Stimulated activated CD8-positive, alpha-beta memory T cell treated with anti-CD3 and anti-CD28 coated beads, Interleukin-7, amount 100 ng/mL, for 24 hours (primary cell): Measurements from ENCODE around the gene DIPK1A.
"Not testable (repeated sequence)": the region's sequence is repeated elsewhere in the genome, so short reads cannot be mapped to it uniquely, and the experiment has no call there.

Experiments
- DNase-seq: peaks from one replicate; pipeline ENCODE4 v3.0.0-alpha.2; 2020; ENCODE audit warnings: low read depth

DIPK1A gene

DNA sequence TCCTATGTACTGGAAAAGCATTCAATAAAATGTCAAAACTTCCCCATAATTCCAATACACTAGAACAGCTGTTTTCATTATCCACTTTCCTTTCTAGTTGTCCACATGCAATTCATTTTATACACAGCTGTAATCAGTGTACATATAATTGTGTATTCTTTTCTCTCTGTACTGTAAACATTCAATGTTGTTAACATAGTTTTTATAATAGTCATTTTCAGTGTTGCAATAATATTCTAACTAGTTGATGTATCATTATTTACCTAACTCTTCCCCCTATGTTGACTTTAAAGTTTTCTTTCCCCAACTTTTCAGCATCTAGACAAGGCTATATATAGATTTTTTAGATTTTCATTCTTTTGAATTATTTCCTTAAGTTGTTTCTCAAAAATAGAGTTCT lies 44.4 kb downstream of the DIPK1A start:
- DNase-seq: no peak

DNA sequence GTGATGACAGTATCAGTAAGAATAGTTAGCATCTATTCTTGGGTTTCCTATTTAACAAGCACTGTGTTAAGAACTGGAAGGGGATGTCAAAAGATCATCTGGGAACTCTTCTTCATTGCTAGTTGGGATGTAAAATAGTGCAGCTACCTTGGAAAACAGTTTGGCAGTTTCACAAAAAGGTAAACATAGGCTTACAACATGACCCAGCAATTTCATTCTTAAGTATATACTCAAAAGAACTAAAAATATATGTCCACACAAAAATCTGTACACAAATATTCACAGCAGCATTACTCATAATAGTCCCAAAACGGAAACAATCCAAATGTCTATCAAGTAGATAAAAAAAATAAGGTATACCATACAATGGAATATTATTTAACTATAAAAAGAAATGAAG lies 45.7 kb downstream of the DIPK1A start:
- DNase-seq: no peak

DNA sequence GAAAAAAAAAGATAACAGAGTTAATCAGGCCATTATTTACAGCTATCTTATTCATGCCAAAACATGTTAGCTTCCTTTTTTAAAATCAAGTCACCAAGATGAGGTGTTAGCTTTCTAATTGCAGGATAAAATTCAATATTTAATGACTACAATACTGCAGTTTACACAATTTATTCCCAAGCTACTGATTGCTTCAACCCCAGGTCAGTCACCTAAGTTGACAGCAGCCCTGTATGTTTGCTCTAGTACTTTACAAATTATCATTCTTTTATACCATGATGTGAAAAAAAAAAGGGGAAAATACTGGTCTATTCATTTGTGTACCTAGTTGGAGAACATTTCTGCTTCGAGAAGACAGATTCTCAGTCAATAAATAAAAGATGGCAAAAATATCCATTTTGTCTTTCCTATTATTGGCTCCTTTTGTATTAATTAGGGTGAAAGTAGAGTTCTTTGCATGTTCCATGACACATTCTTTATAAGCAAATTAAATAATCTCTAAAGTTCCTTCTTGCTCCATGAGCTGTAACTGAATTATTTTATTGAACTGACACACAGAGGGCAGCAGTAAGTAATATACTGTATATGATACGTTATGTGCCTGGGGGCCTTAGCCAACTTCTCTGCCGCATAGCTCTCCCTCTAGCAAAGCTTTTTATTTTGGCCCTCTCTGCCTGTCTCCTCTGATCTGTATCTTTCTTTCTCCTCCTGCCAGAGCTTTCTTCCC lies 48.0 kb downstream of the DIPK1A start:
- no peak for DNase-seq

GRCh38 chr1:92910081-92910480 lies 51.2 kb downstream of the DIPK1A start:
- DNase-seq: no peak

GRCh38 chr1:92909321-92909720 lies 51.9 kb downstream of the DIPK1A start:
- DNase-seq: no peak

DNA sequence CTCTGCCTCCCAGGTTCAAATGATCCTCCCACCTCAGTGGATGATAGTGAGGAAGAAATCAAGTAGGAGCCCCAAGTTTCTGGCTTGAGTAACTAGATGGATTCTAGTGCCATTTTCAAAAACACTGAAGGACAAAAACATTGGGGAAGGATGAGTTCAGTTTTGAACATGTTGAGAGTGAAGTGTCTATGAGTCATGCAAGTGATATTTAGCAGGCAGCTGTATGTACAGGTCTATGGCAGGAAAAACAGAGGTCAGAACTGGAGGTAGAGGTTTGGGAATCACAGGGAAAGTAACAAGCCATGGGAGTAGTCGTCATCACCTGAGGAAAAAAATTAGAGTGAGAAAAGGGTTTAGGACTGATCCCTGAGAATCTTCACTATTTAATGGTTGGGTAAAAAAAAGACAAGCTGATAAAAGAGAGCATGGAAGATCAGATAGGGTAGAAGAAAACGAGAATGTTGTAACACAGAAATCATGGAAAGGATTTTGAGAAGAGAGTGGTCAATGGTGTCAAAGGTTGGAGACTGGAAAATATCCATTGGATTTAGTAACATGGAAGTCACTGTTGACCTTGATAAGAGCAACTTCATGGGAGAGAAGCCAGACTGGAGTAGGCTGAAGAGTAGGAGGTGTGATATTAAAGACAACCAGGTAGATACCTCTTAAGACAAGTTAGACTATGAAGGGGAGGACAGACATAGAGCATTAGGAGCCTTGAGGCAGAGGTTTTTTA lies 53.1 kb downstream of the DIPK1A start:
- no peak for DNase-seq

GRCh38 chr1:92903765-92904164 lies 57.5 kb downstream of the DIPK1A start:
- no peak for DNase-seq

GRCh38 chr1:92902406-92902744 lies 58.9 kb downstream of the DIPK1A start:
- DNase-seq: no peak

DNA sequence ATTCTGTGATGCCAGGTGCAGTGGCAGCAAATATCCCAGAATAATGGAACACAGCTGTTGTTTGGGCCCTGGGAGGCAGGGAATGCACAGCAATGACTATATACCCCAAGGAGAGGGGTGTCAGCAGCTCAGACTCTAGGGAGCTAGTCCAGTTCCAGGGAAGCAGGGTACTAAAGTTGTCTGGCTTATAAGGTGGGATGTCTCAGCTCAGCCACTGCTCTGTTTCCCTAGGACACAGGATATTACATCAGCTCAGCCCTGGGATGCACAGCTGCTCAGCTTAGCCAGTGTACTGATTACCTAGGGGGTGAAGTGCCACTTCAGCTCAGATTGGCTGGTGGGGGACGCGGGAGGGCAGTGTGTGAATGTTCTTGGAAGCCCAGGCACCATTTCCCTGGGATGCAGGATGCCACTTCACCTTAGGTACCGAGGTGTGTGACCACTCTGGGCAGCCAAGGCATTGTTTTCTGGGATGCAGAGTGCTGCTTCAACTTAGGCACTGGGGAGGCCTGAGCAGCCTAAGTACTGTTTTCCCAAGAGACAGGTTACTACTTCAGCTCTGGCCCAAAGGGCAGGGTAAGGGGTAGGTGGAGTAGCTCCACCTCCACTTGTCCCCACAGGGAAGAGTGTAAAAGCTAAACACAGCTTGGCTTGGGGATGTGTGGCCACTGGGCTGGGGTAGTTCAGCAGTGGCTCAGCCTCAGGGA lies 59.4 kb downstream of the DIPK1A start:
- no peak for DNase-seq

- no peak for DNase-seq
Observed at GRCh38 chr1:92901126-92901525, 60.1 kb downstream of the DIPK1A start.

- no peak for DNase-seq
Observed at GRCh38 chr1:92900539-92900938, 60.7 kb downstream of the DIPK1A start.

- no peak for DNase-seq
Observed at GRCh38 chr1:92899780-92900179, 61.5 kb downstream of the DIPK1A start.

- not testable (repeated sequence) for DNase-seq
Observed at GRCh38 chr1:92898053-92898452, 63.2 kb downstream of the DIPK1A start.

DNA sequence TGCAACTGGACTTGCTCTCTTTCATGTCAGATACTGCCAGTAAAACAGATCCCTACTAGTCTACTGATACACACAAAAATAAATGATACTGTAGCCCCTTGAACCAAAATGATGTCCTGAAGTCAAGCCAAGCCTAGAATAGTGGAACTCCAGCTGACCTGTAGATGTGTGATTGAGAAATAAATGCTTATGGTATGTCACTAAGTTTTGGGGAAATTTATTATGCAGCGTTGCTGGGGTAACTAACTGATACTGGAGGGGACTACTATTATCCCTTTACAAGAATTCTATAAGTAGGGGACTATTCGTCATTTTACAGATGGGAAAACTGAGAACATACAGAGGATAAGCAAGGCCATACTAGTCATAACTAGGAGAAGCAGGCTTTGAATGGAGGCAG lies 73.8 kb downstream of the DIPK1A start:
- no peak for DNase-seq

DNA sequence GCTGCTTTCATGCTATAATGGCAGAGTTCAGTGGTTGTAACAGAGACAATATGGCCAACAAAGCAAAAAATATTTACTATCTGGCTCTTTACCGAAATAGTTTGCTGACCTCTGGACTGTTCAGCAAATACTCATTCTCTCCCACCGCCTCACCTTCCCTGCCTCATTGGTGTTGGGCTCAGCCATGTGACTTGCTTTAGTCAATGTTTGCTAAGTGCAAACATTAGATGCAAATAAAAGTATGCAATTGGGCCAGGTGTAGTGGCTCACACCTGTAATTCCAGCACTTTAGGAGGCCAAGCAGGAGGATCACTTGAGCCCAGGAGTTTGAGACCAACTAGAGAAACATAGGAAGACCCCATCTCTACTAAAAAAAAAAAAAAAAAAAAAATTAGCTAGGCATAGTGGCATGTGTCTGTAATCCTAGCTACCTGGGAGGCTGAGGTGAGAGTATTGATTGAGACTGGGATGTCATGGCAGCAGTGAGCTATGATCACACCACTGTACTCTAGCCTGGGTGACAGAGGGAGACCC lies 74.3 kb downstream of the DIPK1A start:
- DNase-seq: no peak

DNA sequence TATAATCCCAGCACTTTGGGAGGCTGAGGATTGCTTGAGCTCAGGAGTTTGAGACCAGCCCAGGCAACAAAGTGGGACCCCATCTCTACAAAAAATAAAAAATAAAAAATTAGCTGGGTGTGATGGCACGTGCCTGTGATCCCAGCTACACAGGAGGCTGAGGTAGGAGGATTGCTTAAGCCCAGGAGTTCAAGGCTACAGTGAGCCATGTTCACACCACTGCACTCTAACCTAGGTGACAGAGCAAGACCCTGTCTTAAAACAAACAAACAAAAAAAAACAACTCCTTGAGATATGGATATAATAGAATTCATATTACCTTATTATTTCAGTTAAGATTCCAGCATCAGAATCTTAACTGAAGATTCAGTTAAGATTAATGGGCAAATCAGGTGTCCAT lies 77.1 kb downstream of the DIPK1A start:
- DNase-seq: no peak

DNA sequence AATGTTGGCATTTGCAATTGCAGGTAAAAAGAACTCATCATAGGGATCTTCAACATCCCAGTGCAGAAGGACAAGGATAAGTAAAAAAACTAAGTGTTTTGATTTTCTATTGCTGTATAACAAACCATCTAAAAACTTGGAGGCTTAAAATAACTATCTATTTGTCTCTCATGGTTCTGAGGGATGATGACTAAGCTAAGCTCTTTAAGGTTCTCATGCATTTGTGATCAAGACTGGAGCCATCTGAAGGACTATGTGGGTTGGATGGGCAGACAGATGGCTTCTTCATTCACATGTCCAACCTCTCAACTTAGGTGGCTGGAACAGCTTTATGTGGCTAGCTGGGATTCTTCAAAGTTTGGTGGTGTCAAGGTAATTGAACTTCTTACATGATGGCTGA lies 78.0 kb downstream of the DIPK1A start:
- no peak for DNase-seq

DNA sequence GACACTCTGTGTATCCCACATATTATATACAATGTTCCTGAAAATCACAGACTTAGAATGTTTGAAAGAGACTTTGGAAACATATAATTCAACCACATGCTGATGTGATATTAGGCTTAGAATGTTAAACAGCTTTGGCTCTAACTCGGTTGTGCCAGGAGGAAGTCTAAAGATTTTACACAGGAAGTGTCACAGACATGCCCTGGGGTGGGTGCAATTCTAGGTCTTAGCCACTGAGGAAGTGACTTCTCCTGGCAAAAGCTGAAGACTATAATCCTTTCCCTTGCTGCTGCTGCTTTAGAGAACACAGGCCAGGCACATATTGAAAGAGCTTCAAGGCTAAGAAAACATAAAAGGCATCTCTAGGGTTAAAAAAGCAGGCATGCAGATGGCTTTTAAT lies 78.4 kb downstream of the DIPK1A start:
- no peak for DNase-seq

DNA sequence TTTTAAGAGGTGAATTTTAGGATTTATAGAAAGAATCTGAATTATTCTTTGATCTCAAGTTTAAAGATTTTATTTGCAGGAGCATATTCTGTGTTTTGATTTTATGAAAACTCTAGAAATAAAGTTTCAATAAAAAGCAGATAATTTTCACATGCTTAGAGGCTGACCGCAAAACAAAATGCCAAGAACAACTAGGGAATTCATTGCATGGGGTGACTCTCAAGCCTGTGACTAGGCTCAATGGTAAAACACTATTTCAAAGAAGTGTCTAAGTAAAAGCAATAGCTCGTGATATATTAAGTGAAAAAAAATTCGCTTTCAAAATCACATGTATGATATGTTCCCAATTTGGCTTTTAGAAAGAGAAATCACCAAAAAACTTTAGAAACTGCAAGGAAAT lies 79.9 kb downstream of the DIPK1A start:
- DNase-seq: no peak

GRCh38 chr1:92879316-92879968 lies 81.8 kb downstream of the DIPK1A start:
- DNase-seq: no peak

- no peak for DNase-seq
Observed at GRCh38 chr1:92877792-92878191, 83.5 kb downstream of the DIPK1A start.

DNA sequence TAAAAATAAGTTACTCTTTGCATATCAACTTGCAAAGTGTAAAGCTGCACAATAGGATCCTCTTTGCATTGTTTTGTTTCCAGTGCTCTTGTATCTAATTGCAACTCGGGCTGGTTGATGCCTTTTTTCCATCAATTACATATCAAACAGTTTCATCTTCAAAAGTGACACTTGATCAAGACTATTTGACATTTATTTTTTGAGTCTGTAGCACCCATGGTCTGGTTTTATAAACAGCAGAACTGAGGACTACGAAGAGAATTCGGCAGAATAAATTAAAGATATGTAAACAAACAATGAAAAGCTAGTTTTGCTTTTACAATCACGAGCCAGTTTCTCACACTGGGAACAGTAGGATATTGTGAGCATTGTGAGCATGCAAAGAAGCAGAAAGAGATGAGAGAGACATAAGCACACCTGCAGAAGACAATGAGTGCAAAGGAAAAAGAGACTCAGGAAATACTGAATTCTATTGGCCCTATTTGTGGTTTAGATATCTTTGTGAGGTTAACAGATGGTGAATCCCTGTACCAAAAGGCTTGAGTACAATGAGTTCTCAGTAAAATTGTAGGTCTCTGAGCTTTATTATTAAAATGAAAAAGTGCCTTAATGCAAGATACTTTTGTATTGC lies 84.1 kb downstream of the DIPK1A start:
- DNase-seq: no peak
